HG02642 (cell line): Measurements from ENCODE around the gene TNFRSF13B.
"Not testable (repeated sequence)": the region's sequence is repeated elsewhere in the genome, so short reads cannot be mapped to it uniquely, and the experiment has no call there.

ENCODE experiments used
- ATAC-seq: cut with Tn5 transposase; IDR thresholded peaks from one replicate; pipeline ENCODE4 v1.9.1; 2021; ENCODE audit warnings: mild to moderate bottlenecking; ENCODE audit not compliant: unreplicated experiment, poor library complexity

The TNFRSF13B gene

DNA sequence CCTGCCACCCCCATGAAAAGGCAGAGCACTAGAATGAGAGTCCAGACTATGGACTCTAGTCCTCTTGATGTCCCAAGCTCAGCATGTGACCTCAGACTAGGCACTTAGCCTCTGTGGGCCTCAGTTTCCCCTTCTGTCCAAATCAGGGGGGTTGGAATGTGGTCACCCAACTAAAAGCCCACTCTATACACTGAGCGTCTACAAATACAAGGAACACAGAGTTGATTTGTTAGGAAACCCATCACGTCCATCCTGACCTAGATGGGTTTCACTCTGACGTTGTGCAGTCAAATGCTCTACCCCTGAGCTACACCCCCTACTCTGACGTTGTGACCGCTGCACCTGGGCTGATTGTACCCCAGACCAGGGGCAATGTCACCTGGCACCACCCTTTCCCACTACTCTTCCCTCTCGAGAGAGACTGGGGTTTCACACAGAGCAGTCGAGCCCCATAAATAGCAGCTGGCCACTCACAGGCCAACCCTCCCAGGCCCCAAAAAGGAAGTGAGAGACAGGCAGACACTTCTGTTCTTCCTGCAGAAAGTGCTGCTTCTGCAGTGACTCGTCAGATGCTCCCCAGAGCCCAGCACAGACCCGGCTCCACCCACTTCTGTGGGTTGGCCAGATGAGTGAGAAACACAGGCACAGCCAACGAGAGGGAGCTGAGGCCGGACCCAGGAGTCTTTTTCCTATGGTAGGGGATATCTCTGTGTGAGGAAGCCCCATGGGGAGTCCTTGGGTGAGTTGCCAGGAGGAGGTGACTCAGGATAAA lies 16.1 kb upstream of the TNFRSF13B start:
- peak; percentile 63 for ATAC-seq

GRCh38 chr17:16987066-16987829 lies 15.3 kb upstream of the TNFRSF13B start:
- no peak for ATAC-seq

DNA sequence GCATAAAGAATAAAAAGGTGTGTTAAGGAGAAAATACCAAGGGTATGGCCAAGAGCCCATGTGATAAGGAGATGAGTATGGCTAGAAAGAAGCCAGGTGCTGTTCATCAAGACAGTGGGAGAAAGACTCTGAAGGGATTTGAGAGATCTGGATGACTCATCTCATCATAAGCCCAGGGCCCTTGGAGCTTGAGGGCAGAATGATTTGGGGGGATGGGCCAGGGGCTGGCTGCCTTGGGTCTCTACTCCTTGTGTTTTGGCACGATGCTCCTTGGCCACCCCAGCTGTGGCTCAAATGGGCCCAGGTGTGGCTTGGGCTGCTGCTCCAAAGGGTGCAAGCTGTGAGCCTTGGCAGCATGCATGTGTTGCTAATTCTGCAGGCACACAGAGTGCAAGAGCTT lies 14.5 kb upstream of the TNFRSF13B start:
- ATAC-seq = no peak

DNA sequence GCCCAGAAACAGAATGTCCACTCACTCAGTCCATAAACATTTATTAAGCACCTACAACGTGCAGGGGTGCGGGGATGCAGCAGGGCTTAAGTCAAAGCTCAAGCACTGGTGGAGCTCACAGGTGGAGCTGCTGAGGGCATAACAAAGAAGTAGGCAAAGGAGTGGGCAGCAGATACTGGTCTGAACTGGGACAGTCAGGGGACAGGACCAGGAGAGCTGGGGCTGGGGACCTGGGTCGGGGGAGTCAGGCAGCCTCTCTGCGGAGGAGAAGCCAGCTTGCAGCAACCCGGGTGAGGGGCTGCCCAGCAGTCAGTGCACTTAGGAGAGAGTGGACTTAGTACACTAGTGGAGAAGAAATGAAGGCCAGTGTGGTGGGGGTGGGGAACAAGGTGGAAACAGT lies 10.0 kb upstream of the TNFRSF13B start:
- ATAC-seq = no peak

GRCh38 chr17:16980813-16981731 lies 9.2 kb upstream of the TNFRSF13B start:
- peak; percentile 44 for ATAC-seq

DNA sequence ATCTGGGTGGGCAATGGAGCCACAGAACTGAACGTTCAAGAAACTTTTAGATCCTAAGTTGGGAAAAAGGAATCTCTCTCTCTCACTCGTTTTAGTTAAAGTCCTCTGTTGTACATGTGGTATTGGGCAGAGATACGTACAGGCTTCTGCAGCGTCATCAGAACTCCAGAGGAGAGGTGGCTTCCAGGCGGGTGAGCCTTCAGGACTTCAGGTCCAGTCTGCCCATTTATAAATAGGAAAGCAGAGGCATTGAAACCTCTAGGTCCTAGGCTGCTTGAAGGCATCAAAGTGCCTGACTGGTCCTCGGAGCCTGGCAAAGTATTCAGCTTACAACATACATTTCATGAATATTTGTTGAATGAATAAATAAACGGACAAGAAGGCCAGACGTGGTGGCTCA lies 8.1 kb upstream of the TNFRSF13B start:
- ATAC-seq = no peak

- not testable (repeated sequence) for ATAC-seq
Measured at GRCh38 chr17:16979237-16979823, 7.4 kb upstream of the TNFRSF13B start.

- ATAC-seq = no peak
Measured at GRCh38 chr17:16977932-16978331, 6.0 kb upstream of the TNFRSF13B start.

DNA sequence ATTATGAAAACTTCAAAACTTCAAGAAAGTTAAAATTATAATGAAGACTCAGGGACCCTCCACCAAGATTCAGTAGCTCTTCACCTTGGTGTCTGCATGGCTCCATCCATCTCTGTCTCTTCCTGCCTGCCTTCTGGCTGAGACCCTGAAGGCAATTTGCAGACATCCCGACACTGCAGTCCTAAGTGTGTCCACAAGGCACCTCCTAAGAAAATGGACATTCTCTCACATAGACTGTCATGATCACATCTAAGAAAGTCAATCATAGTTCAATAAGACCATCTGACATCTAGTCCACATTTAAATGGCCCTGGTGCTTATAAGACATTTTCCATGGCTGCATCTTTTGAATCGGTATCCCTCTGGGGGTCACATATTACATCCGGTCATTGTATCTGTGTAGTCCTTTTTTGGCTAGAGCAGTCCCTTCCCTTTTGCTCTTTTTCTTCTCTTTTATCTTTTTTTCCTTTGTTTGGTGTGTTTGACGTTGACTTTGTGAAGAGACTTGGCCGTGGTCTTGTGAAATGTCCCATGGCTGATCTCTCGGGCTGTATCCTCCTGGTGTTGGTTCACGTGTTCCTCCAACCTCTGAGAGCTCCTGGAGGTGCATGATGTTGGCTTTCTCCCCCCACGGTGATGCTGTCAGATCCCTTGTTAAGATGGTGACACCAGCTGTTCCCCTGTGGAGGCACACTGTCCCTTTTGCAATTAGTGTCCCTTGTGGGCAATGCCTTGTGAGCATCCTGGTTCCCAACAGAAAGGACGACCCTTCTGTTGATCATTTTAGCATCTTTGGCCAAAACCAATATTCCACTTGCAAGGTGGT lies 5.0 kb upstream of the TNFRSF13B start:
- no peak for ATAC-seq

GRCh38 chr17:16975744-16976625 lies 4.1 kb upstream of the TNFRSF13B start:
- ATAC-seq = no peak

DNA sequence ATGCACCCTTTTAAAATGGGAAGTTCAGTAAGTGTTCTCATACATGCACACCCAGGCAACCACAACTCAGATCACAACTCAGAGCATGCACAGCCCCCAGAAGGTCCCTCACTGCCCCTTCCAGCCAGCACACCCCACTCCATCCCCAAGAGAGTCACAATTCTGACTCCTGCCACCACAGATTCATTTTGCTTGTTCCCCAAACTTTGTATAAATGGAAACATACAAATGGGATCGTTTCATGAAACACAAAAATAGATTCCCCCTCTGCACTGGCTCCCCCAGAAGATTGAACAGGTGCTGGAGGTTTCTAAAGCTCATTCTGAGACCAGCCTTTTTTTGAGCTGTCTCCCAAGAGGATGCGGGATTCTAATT lies 3.3 kb upstream of the TNFRSF13B start:
- peak; percentile 21 for ATAC-seq

GRCh38 chr17:16974569-16975276 lies 2.8 kb upstream of the TNFRSF13B start:
- ATAC-seq = no peak

- peak; percentile 24 for ATAC-seq
Measured at GRCh38 chr17:16973760-16974540, 2.0 kb upstream of the TNFRSF13B start.

DNA sequence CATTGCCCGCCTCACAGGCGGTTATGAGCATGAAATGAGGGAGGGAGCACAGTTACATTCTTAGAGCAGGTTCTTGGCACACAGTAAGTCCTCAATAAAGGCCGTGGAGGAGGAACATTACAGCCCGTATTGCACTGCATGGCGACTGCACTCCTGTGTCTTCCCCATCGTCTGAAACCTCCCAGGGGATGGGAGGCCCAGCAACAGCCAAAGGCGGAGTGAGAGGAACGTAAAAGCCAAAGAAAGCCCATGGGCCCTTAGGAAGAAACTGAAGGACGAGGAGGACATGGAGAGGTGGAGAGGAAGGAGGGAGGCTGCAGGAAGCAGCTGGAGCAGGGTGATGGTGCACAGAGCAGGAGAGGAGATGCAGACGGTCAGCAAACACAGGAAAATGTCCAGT lies 1.1 kb upstream of the TNFRSF13B start:
- ATAC-seq = not testable (repeated sequence)

- no peak for ATAC-seq
Measured at GRCh38 chr17:16972346-16972745, 428 bp upstream of the TNFRSF13B start.

GRCh38 chr17:16969931-16970906 lies 1.7 kb downstream of the TNFRSF13B start:
- peak; percentile 44 for ATAC-seq
